Hematopoietic multipotent progenitor cell treated with erythropoietin and hydrocortisone succinate and interleukin-3 and kit ligand, for 17 days (in vitro differentiated cells): ENCODE results near the gene ESRP2.
A peak's percentile ranks its signal among the peaks of the same experiment; 100 is the strongest.

Experiments
- DNase-seq: peaks from one replicate; pipeline ENCODE4 v3.0.0-alpha.2; 2015; ENCODE audit warnings: low spot score

The ESRP2 gene

GRCh38 chr16:68263559-68264127 lies 27.7 kb upstream of the ESRP2 start:
- DNase-seq, result no peak

GRCh38 chr16:68259007-68259825 lies 23.3 kb upstream of the ESRP2 start:
- DNase-seq, result no peak

DNA sequence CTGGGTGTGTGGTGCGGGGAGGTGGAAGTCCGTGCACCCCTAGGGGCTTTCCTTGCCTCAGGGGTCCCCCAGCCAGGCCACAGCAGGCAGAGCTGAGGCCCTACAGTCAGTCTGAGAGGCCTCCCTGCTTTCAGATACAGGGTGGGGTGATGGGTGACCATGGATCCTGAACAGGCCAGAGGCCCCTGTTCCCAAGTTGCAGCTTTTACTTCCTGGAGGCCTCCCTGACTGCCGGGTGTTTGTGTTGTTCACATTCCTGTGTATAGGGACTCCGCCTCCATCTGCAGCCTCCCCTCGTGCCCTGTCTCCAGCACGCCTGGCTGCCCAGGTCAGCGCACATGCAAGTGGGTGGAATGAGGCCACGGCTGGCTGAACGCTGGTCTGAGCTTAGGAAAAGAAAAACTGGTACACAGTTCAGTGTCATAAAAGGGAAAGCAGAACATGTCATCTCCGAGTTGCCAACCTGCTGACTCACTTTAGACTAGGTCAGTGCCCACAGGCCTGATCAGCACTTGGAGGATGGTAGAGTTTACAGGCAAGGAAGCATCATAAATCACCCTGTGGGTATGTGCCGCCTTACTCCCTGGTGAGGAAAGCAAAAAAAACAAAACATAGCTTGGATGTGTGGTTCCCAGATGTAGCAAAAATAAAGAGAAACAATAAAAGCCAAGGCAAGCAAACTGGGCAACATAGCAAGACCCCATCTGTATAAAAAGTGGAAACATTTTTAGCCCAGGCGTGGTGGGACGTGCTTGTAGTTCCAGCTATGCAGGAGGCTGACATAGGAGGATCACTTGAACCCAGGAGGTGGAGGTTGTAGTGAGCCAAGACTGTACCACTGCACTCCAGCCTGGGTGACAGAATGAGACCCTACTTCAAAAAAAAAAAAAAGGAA lies 22.2 kb upstream of the ESRP2 start:
- no peak for DNase-seq

GRCh38 chr16:68257251-68257905 lies 21.5 kb upstream of the ESRP2 start:
- no peak for DNase-seq

- no peak for DNase-seq
Observed at GRCh38 chr16:68255712-68256111, 19.8 kb upstream of the ESRP2 start.

DNA sequence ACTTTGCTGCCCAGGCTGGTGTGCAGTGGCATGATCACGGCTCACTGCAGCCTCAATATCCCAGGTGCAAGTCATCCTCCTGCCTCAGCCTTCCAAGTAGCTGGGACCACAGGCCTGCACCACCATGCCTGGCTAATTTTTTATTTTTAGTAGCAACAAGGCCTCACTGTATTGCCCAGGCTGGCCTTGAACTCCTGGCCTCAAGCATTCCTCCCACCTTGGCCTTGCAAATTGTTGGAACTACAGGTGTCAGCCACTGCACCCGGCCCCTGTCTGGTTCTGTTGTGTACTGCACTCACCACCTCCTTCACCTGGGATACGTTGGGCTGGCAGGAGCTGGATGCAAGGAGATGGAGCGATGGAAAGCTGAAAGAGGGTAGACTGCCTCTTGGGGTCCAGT lies 17.8 kb upstream of the ESRP2 start:
- no peak for DNase-seq

DNA sequence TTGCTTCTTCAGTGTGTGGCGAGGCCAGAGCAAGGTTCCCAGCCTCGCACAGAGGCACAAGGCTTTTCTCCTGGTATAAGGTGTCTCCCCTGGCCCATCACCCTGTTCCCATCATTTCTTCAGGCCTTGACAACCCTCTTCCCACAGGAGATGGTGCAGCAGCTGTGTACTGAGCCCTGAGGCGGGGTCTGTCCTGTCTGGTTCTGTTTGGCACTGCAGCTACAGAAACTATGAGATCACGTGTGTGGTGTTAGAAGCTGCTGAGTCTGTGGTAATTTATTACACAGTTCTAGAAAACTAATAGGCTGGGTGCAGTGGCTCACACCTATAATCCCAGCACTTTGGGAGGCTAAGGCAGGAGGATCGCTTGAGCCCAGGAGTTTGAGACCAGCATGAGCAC lies 16.5 kb upstream of the ESRP2 start:
- no peak for DNase-seq

DNA sequence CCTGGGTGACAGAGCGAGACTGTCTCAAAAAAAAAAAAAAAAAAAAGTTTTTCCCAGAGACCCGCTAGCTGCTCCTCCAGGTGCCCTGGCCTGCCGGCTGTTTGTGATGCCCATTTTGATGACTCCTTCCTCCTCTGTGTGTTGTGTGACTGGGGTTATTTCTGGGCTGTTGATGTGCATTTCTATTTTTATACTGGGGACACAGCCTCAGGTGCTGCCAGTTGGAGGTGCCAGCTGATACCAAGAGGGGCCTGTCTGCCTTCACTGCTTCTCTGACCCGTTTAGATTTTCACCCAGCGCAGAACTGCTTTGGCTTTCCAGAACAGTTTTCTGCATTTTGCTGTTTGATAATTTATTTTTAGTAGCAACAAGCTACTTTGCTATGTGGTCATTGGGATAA lies 15.9 kb upstream of the ESRP2 start:
- DNase-seq, result no peak

GRCh38 chr16:68250951-68251350 lies 15.0 kb upstream of the ESRP2 start:
- DNase-seq, result no peak

DNA sequence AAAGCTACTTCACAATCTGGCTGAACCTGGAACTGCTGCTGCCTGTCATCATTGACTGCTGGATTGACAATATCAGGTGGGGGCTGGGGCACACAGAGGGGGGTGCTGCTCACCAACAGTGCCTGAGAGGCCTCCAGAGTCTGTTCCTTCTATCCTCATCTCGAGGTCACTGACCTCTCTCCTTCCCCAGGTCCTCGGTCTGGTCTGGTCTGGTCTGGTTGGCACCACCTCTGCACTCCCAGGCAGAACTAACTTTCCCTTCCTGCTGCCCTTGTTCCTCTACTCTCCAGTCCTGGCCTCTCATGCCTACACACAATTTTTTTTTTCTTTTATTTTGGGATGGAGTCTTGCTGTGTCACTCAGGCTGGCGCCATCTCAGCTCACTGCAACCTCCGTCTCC lies 13.4 kb upstream of the ESRP2 start:
- no peak for DNase-seq

- no peak for DNase-seq
Observed at GRCh38 chr16:68247932-68248331, 12.0 kb upstream of the ESRP2 start.

GRCh38 chr16:68247400-68247799 lies 11.5 kb upstream of the ESRP2 start:
- no peak for DNase-seq

- DNase-seq, result no peak
Observed at GRCh38 chr16:68246666-68247065, 10.7 kb upstream of the ESRP2 start.

- no peak for DNase-seq
Observed at GRCh38 chr16:68246121-68246520, 10.2 kb upstream of the ESRP2 start.

DNA sequence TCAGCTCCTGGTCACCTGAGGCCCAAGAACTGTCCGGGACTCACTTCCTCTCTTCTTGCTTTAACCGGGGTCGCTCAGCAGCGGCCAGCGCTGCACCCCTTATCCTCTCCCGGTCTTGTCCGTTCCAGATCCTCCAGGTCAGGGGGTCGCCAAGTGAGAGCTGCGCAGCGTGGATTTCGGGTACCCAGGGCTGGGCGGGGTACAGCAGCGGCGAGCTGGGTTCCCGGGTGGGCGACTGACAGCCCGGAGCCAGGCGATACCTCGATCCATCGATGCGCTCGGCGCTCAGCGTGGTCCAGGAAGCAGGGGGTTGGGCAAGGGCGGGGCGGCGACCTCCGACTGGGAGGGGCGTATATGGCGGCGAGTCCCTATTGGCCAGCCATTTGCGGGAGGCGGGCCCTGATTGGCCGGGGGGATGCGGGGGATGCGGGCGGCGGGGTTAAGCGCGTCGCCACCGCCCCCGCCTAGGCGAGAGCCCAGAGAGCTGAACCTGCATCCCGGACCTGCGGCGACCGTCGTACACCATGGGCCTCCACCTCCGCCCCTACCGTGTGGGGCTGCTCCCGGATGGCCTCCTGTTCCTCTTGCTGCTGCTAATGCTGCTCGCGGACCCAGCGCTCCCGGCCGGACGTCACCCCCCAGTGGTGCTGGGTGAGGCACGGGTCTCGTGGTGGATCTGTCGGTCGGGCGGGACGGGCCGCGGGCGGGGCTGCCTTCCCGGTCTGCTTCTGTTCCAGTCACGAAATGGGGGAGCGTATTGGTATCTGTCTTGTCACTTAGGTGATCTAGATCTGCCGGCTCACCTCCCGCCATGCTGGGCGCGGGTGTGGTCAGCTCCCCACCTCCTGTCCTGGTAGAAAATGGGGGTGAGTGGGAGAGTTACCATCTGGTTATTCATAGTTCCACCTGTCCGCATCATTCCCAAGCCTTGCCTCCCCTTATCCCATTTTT lies 9.3 kb upstream of the ESRP2 start, which contains the start of gene PLA2G15:
TSS of gene PLA2G15 (plus strand) at position 471 of the 951 bp plus-strand sequence. CDS start at position 525, 54 bp downstream.
- DNase-seq, result peak; percentile 82

DNA sequence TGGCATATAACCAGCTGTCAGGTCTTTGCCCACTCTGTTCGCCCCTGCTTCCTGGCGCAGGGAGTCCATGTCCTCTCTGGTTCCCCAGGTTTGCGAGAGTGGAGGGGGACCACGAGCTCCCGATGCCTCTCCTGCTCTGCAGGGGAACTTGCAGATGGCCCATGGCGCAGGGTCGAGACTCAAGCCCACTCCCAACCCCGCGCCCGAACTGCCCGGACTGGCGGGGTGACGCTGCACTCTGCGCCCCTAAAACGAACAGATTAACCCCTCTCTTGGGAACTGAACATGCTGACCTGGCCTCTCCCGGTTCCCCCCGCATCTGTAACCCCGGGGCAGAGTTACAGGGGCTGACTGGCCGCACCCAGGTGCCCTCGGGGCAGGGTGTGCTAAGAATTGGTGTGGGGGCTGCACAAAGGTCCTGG lies 8.6 kb upstream of the ESRP2 start:
- DNase-seq, result no peak

GRCh38 chr16:68242926-68243858 lies 7.3 kb upstream of the ESRP2 start:
- DNase-seq, result no peak

GRCh38 chr16:68242085-68242484 lies 6.2 kb upstream of the ESRP2 start:
- DNase-seq, result no peak

GRCh38 chr16:68238029-68238345 lies 2.1 kb upstream of the ESRP2 start:
- no peak for DNase-seq
